ENCODE results near the gene RAPGEF6.

GRCh38 chr5:131607418-131607817 is 27.6 kb downstream of the RAPGEF6 start:
- TF ChIP-seq EZH2 (IDR thresholded peaks at IDR 0.05; ENCODE audit: insufficient read depth, poor library complexity, severe bottlenecking), result no peak
- no peak for TF ChIP-seq EZH2phosphoT487 (IDR thresholded peaks at IDR 0.05; ENCODE audit: insufficient read depth, low read depth)

Measured in GM23248 (cell line).